Measurements from ENCODE around the gene ACOT7.
A peak's percentile ranks its signal among the peaks of the same experiment; 100 is the strongest.
"Not testable (repeated sequence)": the region's sequence is repeated elsewhere in the genome, so short reads cannot be mapped to it uniquely, and the experiment has no call there.

ACOT7 gene

DNA sequence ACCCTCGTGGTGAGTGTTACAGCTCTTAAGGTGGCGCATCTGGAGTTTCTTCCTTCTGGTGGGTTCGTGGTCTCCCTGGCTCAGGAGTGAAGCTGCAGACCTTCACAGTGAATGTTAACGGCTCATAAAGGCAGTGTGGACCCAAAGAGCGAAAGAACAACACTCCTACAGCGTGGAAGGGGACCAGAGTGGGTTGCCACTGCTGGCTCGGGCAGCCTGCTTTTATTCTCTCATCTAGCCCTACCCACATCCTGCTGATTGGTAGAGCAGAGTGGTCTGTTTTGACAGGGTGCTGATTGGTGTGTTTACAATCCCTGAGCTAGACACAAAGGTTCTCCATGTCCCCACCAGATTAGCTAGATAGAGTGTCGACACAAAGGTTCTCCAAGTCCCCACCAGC, 1.6 kb upstream of the ACOT7 start:
- not testable (repeated sequence) for DNase-seq

DNA sequence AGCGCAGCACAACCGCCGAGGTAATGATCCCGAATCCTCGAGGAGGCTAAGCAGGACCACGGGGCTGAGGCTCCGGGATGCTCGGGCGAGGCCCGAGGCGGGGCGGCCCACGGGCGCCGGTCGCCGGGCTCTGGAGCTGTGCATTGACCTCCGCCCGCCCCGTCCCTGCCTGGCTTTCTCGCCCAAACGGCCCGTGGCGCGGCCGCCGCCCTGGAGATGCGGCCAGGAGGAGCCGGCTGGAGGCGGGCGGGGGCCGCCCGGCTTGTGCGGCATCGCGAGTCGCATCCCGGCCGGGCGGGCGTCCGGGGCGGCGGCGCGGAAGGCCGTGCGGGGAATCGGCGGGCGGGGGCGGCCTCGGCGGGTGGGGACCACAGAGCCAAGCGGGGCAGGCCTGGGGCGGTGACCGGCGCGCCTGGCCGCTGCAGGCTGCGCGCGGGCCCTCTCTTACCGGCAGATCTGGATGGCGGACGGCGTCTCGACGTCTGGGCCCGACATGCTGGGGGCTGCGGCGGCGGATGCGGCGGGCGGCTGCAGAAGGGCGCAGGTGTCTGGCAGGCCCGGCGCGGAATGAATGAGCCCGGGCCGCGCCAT, 663 bp downstream of the ACOT7 start:
- DNase-seq = peak; percentile 7

- DNase-seq = no peak
Measured at GRCh38 chr1:6391951-6392808, 1.4 kb downstream of the ACOT7 start.

GRCh38 chr1:6389971-6390370, 3.6 kb downstream of the ACOT7 start:
- DNase-seq = no peak

- no peak for DNase-seq
Measured at GRCh38 chr1:6386371-6386949, 7.1 kb downstream of the ACOT7 start.

GRCh38 chr1:6385488-6386191, 7.9 kb downstream of the ACOT7 start:
- peak; percentile 53 for DNase-seq

- DNase-seq = no peak
Measured at GRCh38 chr1:6384962-6385361, 8.6 kb downstream of the ACOT7 start.

- no peak for DNase-seq
Measured at GRCh38 chr1:6384135-6384534, 9.4 kb downstream of the ACOT7 start.

DNA sequence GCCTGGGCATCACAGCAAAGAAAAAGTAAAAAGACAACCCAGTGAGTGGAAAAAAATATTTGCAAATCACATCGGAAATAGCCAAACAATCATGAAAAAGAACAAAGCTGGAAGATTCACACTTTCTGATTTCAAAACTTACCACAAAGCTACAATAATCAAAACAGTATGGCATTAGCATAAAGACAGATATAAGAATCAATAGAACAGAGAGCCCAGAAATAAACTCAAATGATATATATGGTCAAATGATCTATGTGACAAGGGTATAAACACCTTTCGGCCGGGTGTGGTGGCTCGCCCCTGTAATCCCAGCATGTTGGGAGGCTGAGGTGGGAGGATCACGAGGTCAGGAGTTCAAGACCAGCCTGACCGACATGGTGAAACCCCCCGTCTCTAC, 13.5 kb downstream of the ACOT7 start:
- DNase-seq = no peak

- DNase-seq = no peak
Measured at GRCh38 chr1:6378096-6378746, 15.3 kb downstream of the ACOT7 start.

DNA sequence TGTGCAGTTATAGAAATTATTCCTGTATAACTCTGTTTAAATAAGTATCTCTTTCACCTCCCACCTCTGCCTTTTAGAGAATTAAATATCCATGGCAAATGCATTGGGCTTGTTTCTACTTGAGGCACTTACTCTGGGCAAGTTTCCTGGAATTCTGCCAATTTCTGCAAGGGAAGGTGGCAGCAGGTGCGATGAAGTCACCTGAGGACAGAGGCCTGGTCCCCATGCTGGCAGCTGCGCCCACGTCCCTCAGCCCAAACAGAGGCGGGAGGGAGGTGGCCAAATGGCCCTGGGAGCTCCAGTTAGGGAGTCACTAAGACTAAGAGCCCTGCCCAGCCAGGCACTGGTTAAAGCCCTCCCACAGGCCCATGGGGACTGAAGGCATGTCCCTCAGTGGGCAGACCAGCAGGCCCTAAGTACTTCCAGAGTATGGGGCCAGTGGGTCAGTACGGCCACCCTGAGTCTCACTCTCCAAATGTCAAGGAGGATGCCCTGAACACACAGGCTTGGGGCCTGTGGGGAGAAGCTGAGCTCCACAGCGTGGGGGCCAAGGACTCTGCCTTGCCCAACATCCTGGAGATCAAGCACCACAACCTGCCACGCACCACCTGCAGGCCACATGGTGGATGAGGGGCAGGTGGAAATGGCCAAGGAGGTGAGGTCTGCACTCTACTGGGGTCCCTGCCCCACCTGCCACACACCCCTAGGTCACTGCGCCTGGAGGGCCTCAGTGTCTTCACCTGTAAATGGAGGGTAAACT, 19.4 kb downstream of the ACOT7 start:
- DNase-seq = no peak

DNA sequence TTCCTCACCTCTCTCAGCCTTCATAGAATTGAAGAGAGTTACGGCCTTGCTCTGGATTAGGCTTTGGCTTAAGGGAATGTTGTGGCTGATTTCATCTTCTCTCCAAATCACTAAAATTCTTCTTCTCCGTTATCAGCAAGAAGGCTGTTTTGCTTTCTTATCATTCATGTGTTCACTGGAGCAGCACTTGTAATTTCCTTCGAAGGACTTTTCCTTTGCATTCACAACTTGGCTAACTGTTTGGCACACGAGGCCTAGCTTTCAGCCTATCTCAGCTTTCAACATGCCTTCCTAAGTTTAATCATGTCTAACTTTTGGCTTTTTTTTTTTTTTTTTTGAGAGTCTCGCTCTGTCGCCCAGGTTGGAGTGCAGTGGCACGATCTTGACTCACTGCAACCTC, 21.3 kb downstream of the ACOT7 start:
- DNase-seq = not testable (repeated sequence)

- peak; percentile 28 for DNase-seq
Measured at GRCh38 chr1:6370006-6370405, 23.6 kb downstream of the ACOT7 start.

GRCh38 chr1:6367381-6368012, 26.1 kb downstream of the ACOT7 start:
- DNase-seq = no peak

- DNase-seq = no peak
Measured at GRCh38 chr1:6365047-6365446, 28.5 kb downstream of the ACOT7 start.

DNA sequence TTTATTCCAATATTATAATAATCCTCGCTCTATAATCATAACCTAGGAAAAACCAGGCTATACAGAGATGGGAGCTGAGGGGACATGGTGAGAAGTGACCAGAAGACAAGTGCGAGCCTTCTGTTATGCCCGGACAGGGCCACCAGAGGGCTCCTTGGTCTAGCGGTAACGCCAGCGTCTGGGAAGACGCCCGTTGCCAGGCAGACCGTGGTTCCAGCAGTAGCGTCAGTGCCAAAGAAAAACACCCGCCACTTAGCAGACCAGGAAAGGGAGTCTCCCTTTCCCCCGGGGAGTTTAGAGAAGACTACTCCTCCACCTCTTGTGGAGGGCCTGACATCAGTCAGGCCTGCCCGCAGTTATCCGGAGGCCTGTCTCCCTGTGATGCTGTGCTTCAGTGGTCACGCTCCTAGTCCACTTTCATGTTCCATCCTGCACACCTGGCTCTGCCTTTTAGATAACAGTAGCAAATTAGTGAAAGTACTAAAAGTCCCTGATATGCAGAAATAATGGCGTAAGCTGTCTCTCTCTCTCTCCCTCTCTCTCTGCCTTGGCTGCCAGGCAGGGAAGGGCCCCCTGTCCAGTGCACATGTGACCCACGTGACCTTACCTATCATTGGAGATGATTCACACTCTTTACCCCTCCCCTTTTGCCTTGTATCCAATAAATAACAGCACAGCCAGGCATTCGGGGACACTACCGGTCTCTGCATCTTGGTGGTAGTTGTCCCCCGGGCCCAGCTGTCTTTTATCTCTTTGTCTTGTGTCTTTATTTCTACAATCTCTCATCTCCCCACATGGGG, 30.3 kb downstream of the ACOT7 start:
- DNase-seq = peak; percentile 36

GRCh38 chr1:6361124-6361775, 32.3 kb downstream of the ACOT7 start:
- DNase-seq = no peak

DNA sequence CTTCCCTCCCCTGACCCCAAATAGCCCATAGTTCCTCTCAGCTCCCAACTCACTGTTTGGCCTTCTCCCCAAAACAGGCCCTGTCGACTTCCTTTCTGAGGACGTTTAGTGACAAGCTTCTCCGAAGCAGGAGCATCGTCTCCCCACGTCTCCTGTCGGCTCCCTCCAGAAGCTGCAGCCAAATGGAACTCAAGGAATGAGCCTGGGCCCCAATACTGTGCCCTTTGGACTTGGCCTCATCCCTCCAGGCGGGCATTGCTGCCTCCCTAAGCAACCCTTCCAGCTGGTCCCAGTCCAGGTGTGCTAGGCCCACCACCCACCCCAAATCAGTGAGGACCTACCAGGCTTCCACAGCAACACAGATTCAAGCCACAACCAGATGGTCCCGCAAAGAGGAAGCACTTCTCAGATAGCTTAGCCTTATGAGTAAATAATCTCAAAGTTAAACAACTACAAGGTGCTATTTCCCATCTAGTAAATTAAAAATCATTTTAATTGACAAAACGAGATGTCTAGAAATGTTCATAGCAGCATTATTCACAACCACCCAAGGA, 33.0 kb downstream of the ACOT7 start:
- no peak for DNase-seq

GRCh38 chr1:6360117-6360496, 33.5 kb downstream of the ACOT7 start:
- no peak for DNase-seq

Data from inflammatory macrophage treated with lipopolysaccharide for 4 hours (primary cell).